SK-N-SH treated with all-trans-retinoic acid at 6 μM for 48 hours (cell line): ENCODE data around the gene CD276.

Experiments
- ATAC-seq: fragments of 200-7000 bp; cut with Tn5 transposase; 3 replicates; pipeline ENCODE4 v1.9.1; 2020; ENCODE audit warnings: mild to moderate bottlenecking, moderate library complexity
- ARNTL ChIP-seq: fragments of 450-650 bp; formaldehyde crosslinking; IDR thresholded peaks from 2 replicates; pipeline ENCODE4 v1.5.0; 2020; ENCODE audit warnings: low read depth, mild to moderate bottlenecking, moderate library complexity, borderline replicate concordance
- BACH2 ChIP-seq: fragments of 250-450 bp; sonication (Bioruptor Pico); IDR thresholded peaks from 2 replicates; pipeline ENCODE4 v1.9.0; 2021; ENCODE audit warnings: mild to moderate bottlenecking, borderline replicate concordance
- CREB5 ChIP-seq: fragments of 250-450 bp; sonication (Bioruptor Pico); IDR thresholded peaks from 2 replicates; pipeline ENCODE4 v1.5.1; 2020; ENCODE audit warnings: low read depth, mild to moderate bottlenecking, moderate library complexity
- CSRNP3 ChIP-seq: fragments of 250-450 bp; sonication (Bioruptor Pico); IDR thresholded peaks from 2 replicates; pipeline ENCODE4 v1.5.1; 2021; ENCODE audit warnings: mild to moderate bottlenecking, moderate library complexity
- GLIS3 ChIP-seq: fragments of 250-450 bp; sonication (Bioruptor Pico); IDR thresholded peaks from 2 replicates; pipeline ENCODE4 v1.5.0; 2020; ENCODE audit warnings: mild to moderate bottlenecking, moderate library complexity
- ISL1 ChIP-seq: fragments of 250-450 bp; sonication (Bioruptor Pico); IDR thresholded peaks from 2 replicates; pipeline ENCODE4 v2.1.2; 2022; ENCODE audit warnings: mild to moderate bottlenecking, moderate library complexity
- OSR1 ChIP-seq: fragments of 250-450 bp; sonication (Bioruptor Pico); IDR thresholded peaks from 2 replicates; pipeline ENCODE4 v1.8.0; 2022; ENCODE audit warnings: moderate library complexity, mild to moderate bottlenecking, inconsistent platforms
- POU6F1 ChIP-seq: fragments of 250-450 bp; sonication (Bioruptor Pico); IDR thresholded peaks from 2 replicates; pipeline ENCODE4 v1.8.0; 2021; ENCODE audit warnings: low read depth, mild to moderate bottlenecking, moderate library complexity, borderline replicate concordance
- PPARA ChIP-seq: fragments of 250-450 bp; sonication (Bioruptor Pico); IDR thresholded peaks from 2 replicates; pipeline ENCODE4 v1.5.0; 2020; ENCODE audit warnings: mild to moderate bottlenecking, borderline replicate concordance
- TCF4 ChIP-seq: fragments of 250-450 bp; sonication (Bioruptor Pico); IDR thresholded peaks from 2 replicates; pipeline ENCODE4 v1.8.0; 2021; ENCODE audit warnings: mild to moderate bottlenecking, moderate library complexity, borderline replicate concordance
- TOX ChIP-seq: fragments of 250-450 bp; sonication (Bioruptor Pico); IDR thresholded peaks from 2 replicates; pipeline ENCODE4 v1.8.0; 2021; ENCODE audit warnings: mild to moderate bottlenecking, moderate library complexity, borderline replicate concordance
- ZC3H10 ChIP-seq: fragments of 250-450 bp; sonication (Bioruptor Pico); IDR thresholded peaks from 2 replicates; pipeline ENCODE4 v1.5.1; 2021; ENCODE audit warnings: mild to moderate bottlenecking, moderate library complexity
- ZFP30 ChIP-seq: fragments of 450-650 bp; formaldehyde crosslinking; IDR thresholded peaks from 2 replicates; pipeline ENCODE4 v1.5.0; 2022; ENCODE audit warnings: mild to moderate bottlenecking, moderate library complexity
- ZNF565 ChIP-seq: fragments of 450-650 bp; formaldehyde crosslinking; conservative IDR thresholded peaks from 2 replicates; pipeline ENCODE4 v1.5.0; 2020; ENCODE audit warnings: low read depth, mild to moderate bottlenecking, moderate library complexity
- ZNF8 ChIP-seq: fragments of 450-650 bp; formaldehyde crosslinking; IDR thresholded peaks from 2 replicates; pipeline ENCODE4 v1.5.0; 2020; ENCODE audit warnings: mild to moderate bottlenecking, moderate library complexity
- TF ChIP-seq, protein P1 (sequence below): fragments of 250-450 bp; sonication (Bioruptor Pico); IDR thresholded peaks from 2 replicates; pipeline ENCODE4 v1.5.0; 2020; ENCODE audit warnings: mild to moderate bottlenecking, moderate library complexity
- TF ChIP-seq, protein P2 (sequence below): fragments of 250-450 bp; sonication (Bioruptor Pico); IDR thresholded peaks from 2 replicates; pipeline ENCODE4 v1.8.0; 2020; ENCODE audit warnings: mild to moderate bottlenecking, moderate library complexity, borderline replicate concordance

The CD276 gene

DNA sequence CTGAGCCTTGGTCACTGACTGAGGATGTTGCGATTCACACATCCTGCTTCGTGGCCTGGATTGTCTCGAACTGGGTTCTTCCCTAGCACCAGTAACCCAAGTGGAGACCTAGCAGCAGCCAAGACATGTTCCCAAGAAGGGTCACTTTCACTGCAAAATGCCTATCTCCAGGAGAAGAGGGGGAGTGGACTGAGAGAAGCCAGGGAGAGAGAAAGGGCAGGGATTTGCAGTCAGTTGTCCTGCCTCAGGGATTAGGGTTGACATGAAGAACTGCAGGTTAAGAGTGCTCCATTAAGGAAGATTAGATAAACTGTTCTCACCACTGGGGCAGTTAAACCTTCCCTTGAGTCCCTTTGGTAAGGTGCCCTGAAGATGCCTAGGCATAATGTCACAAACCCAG, 5.7 kb upstream of the CD276 start (continued):
- TF ChIP-seq CREB5 (no peak), ISL1 (no peak)

DNA sequence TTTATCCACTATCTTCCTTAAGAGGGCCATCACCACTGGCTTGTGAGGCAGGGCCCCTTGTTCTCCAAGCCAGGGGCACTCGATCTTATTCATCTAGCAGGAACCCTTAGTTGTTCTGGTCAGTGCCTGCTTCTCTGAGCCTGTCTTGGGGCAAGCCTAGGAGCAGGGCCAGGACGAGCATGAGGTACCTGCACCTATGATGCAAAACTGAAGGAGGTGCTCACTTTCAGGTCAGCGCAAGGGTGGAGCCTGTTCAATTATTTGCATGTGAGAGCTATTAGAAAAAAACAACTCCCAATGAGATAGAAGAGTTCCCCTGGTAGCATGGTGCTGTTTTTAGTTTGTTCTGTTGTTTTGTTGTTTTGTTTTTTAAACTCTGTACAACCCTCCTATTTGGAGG, 5.0 kb upstream of the CD276 start:
- no peak for TF ChIP-seq GLIS3
- ATAC-seq, result no peak

DNA sequence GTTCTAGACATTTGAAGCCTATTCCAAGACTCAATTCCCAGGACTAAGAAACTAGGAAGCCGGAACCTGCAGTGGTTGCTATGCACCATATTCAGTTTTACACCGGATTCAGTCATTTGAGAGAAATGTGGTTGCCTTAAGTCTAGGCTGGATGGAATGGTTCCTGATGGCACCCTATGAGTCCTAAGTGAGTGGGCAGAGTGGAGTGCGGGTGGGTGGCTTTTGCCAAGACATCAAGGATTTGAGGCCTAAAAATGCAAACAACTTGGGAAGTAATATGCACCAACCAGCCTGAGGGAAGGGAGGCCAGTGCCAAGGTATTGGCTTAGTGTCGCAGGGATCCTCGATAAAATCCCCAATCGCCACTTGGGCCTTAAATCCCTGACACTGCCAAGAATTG, 4.2 kb upstream of the CD276 start:
- ATAC-seq, result no peak
- TF ChIP-seq, protein P1, sequence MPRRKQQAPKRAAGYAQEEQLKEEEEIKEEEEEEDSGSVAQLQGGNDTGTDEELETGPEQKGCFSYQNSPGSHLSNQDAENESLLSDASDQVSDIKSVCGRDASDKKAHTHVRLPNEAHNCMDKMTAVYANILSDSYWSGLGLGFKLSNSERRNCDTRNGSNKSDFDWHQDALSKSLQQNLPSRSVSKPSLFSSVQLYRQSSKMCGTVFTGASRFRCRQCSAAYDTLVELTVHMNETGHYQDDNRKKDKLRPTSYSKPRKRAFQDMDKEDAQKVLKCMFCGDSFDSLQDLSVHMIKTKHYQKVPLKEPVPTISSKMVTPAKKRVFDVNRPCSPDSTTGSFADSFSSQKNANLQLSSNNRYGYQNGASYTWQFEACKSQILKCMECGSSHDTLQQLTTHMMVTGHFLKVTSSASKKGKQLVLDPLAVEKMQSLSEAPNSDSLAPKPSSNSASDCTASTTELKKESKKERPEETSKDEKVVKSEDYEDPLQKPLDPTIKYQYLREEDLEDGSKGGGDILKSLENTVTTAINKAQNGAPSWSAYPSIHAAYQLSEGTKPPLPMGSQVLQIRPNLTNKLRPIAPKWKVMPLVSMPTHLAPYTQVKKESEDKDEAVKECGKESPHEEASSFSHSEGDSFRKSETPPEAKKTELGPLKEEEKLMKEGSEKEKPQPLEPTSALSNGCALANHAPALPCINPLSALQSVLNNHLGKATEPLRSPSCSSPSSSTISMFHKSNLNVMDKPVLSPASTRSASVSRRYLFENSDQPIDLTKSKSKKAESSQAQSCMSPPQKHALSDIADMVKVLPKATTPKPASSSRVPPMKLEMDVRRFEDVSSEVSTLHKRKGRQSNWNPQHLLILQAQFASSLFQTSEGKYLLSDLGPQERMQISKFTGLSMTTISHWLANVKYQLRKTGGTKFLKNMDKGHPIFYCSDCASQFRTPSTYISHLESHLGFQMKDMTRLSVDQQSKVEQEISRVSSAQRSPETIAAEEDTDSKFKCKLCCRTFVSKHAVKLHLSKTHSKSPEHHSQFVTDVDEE, result no peak
- TF ChIP-seq ZNF565 (CRISPR knock-in tag) (no peak), POU6F1 (CRISPR knock-in tag) (no peak), BACH2 (CRISPR knock-in tag) (no peak), TOX (no peak), ARNTL (CRISPR knock-in tag) (no peak), TCF4 (no peak), PPARA (CRISPR knock-in tag) (no peak), OSR1 (CRISPR knock-in tag) (no peak)

DNA sequence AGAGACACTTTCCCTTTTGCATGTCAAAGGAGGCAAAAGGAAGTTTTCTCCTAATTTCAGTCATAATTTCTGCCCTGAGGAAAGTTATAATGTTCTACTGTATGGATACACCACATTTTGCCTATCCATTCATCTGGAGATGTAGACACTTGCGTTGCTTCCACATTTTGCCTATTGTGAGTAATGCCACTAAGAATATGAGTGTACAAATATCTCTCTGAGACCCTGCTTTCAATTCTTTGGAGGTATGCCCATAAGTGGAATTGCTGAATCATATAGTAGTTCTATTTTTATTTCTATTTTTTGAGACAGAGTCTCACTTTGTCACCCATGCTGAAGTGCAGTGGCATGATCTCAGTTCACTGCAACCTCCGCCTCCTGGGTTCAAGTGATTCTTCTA, 3.6 kb upstream of the CD276 start:
- TF ChIP-seq ARNTL (CRISPR knock-in tag) (no peak), OSR1 (CRISPR knock-in tag) (no peak), ZNF8 (CRISPR knock-in tag) (no peak), GLIS3 (no peak), ZNF565 (CRISPR knock-in tag) (no peak), PPARA (CRISPR knock-in tag) (no peak), ZFP30 (CRISPR knock-in tag) (no peak), TOX (no peak), BACH2 (CRISPR knock-in tag) (no peak), CSRNP3 (CRISPR knock-in tag) (no peak)
- TF ChIP-seq, protein P2, sequence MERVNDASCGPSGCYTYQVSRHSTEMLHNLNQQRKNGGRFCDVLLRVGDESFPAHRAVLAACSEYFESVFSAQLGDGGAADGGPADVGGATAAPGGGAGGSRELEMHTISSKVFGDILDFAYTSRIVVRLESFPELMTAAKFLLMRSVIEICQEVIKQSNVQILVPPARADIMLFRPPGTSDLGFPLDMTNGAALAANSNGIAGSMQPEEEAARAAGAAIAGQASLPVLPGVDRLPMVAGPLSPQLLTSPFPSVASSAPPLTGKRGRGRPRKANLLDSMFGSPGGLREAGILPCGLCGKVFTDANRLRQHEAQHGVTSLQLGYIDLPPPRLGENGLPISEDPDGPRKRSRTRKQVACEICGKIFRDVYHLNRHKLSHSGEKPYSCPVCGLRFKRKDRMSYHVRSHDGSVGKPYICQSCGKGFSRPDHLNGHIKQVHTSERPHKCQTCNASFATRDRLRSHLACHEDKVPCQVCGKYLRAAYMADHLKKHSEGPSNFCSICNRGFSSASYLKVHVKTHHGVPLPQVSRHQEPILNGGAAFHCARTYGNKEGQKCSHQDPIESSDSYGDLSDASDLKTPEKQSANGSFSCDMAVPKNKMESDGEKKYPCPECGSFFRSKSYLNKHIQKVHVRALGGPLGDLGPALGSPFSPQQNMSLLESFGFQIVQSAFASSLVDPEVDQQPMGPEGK (CRISPR knock-in tag), result no peak
- ATAC-seq, result no peak

DNA sequence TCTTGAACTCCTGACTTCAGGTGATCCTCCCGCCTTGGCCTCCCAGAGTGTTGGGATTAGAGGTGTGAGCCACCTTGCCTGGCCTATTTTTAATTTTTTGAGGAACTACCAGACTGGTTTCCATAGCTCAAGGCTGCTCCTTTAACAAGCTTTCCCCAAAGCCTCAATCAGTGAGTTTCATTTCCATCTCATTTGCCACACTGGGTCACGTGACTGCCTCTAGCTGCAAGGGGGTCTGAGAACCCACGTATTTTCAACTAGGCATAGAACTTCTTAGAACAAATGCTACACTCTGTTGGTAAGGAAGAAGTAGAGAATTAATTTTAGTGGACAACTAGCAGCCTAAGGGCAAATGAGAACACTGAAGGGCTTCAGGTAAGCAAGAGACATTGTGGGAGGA, 3.1 kb upstream of the CD276 start:
- no peak for ATAC-seq
- TF ChIP-seq, protein P2 (CRISPR knock-in tag), result no peak
- TF ChIP-seq POU6F1 (CRISPR knock-in tag), result no peak
- no peak for TF ChIP-seq PPARA (CRISPR knock-in tag)
- TF ChIP-seq ARNTL (CRISPR knock-in tag), result no peak
- TF ChIP-seq ZNF8 (CRISPR knock-in tag), result no peak
- no peak for TF ChIP-seq ZC3H10
- no peak for TF ChIP-seq OSR1 (CRISPR knock-in tag)
- TF ChIP-seq, protein P1, result no peak
